Sigmoid colon (tissue), 7 donors: ENCODE results near the gene PIP5K1A. TPM values are rescaled to one million over a fixed set of nuclear protein-coding genes. Genes with fewer than 3 reads are reported as not detected.
"Not testable (repeated sequence)": the region's sequence is repeated elsewhere in the genome, so short reads cannot be mapped to it uniquely, and the experiment has no call there.

Experiments used
- DNase-seq: peaks from one replicate; pipeline ENCODE4 v3.0.0-alpha.2; 2019
- H3K27ac ChIP-seq, 4 donors: fragments of 200-600 bp; sonication (generic); one replicate each; pipeline ENCODE4 v1.5.1; 2016 to 2019; ENCODE audit warnings: mild to moderate bottlenecking in 1 of 4
- H3K27me3 ChIP-seq, 3 donors: fragments of 200-600 bp; sonication (generic); one replicate each; pipeline ENCODE4 v1.5.1; 2019; ENCODE audit warnings: mild to moderate bottlenecking in 1 of 3
- H3K36me3 ChIP-seq, 4 donors: fragments of 200-600 bp; sonication (generic); one replicate each; pipeline ENCODE4 v1.5.1; 2016 to 2019
- H3K4me1 ChIP-seq, 4 donors: fragments of 200-600 bp; sonication (generic); one replicate each; pipeline ENCODE4 v1.5.1; 2017 to 2019
- H3K4me3 ChIP-seq, 4 donors: fragments of 200-600 bp; sonication (generic); one replicate each; pipeline ENCODE4 v1.5.1; 2017 to 2019; ENCODE audit warnings: mild to moderate bottlenecking in 2 of 4, moderate library complexity in 1 of 4
- H3K9me3 ChIP-seq, 4 donors: fragments of 200-600 bp in 3 of 4; sonication (generic) in 3 of 4; one replicate each; pipeline versions ENCODE4 v1.5.1 to v1.6.1; 2013 to 2019
- CTCF ChIP-seq, 4 experiments: fragments of 450-650 bp in 3 of 4; fragments of 200-600 bp in 1 of 4; IDR thresholded peaks; one replicate each; pipeline ENCODE4 v1.5.1; 2016 to 2019; ENCODE audit warnings: antibody characterized with exemption in 4 of 4, mild to moderate bottlenecking in 3 of 4, moderate library complexity in 2 of 4
- EP300 ChIP-seq, 4 donors: sonication (generic); formaldehyde crosslinking; IDR thresholded peaks; one replicate each; pipeline ENCODE4 v1.6.1; 2017; ENCODE audit warnings: antibody characterized with exemption in 4 of 4
- POLR2A ChIP-seq, 2 donors: fragments of 450-650 bp; IDR thresholded peaks; one replicate each; pipeline ENCODE4 v1.6.1; 2016; ENCODE audit warnings: antibody characterized with exemption in 2 of 2, mild to moderate bottlenecking in 2 of 2, moderate library complexity in 2 of 2
- POLR2AphosphoS5 ChIP-seq, 4 donors: sonication (generic); formaldehyde crosslinking; IDR thresholded peaks; one replicate each; pipeline ENCODE4 v1.6.1; 2017; ENCODE audit warnings: antibody characterized with exemption in 4 of 4
- WGBS, 2 donors: extraction: QIAGEN DNeasy Blood & Tissue Kit; methylation state at CpG; one replicate each; pipeline ENCODE4 v1.1.7; 2013; 5-methylcytosine and 5-hydroxymethylcytosine counted together
- intact Hi-C: fragments of 100-400 bp; cut with DNase I; formaldehyde crosslinking; loops from one replicate; pipeline ENCODE4 v1.15.1; 2023
- polyA plus RNA-seq, 3 donors: library from polyadenylated mRNA; stranded (reverse); fragments of 200-250 nt; gene quantifications; one replicate each; pipeline ENCODE4 v1.2.3, GENCODE V29; 2013
- total RNA-seq, 4 donors: library from RNA; depleted of rRNA; stranded (reverse); fragments of >200 nt; gene quantifications; one replicate each; pipeline ENCODE4 v1.1.0, GENCODE V29; 2016
- donor health status: healthy with polysubstance abuse.
- donor health status: Bipolar disorder and iron deficiency.
- donor health status: healthy.

PIP5K1A gene
- total and polyA plus RNA-seq, 7 donors: 9.6 to 51.5 (median 33.2) TPM

GRCh38 chr1:151187205-151187604 lies 11.1 kb upstream of the PIP5K1A start:
- TF ChIP-seq POLR2A (IDR thresholded peaks at IDR 0.05) (no peak), EP300 (IDR thresholded peaks at IDR 0.05) (no peak), POLR2AphosphoS5 (IDR thresholded peaks at IDR 0.05) (no peak), CTCF (IDR thresholded peaks at IDR 0.05) (no peak)
- intact Hi-C loops: no loop called here
- Histone ChIP-seq H3K36me3 (peaks cover 9 to 36% (median 26%) of the 10 kb centered on the region in 4 donors), H3K4me1 (peaks cover 0 to 34% (median 31%) of the 10 kb centered on the region in 4 donors), H3K9me3 (no peaks in the 10 kb centered on the region), H3K27me3 (no peaks in the 10 kb centered on the region), H3K4me3 (no peak overlapping the region), H3K27ac (peak overlapping the region in 3 of 4 donors; percentile 27 to 93 (median 89))
- no peak for DNase-seq
- 25 to 65% methylated on average over 1 of the region's 1 CpG for WGBS, 2 donors

GRCh38 chr1:151188667-151189066 lies 9.7 kb upstream of the PIP5K1A start:
- WGBS, 2 donors: 55 to 75% methylated on average over 8 of the region's 8 CpGs
- H3K9me3 ChIP-seq, intact Hi-C loops, DNase-seq, H3K27me3 ChIP-seq: not testable (repeated sequence)
- peaks cover 1 to 21% (median 20%) of the 10 kb centered on the region in 4 donors for H3K36me3 ChIP-seq
- peak overlapping the region; percentile 69 to 91 (median 82) for H3K4me3 ChIP-seq
- peaks cover 0 to 34% (median 31%) of the 10 kb centered on the region in 4 donors for H3K4me1 ChIP-seq
- peak overlapping the region in 3 of 4 donors; percentile 87 to 93 (median 89) for H3K27ac ChIP-seq

GRCh38 chr1:151189637-151190445 lies 8.5 kb upstream of the PIP5K1A start, which contains the start of gene VPS72:
Gene VPS72, minus strand, starts transcription at chr1:151190197. Its CDS starts 76 bp downstream, at chr1:151190121.
- TF ChIP-seq EP300 (IDR thresholded peaks at IDR 0.05) (peak in 1 of 4 donors; percentile 69), POLR2A (IDR thresholded peaks at IDR 0.05) (peak; percentile 56 to 62), CTCF (IDR thresholded peaks at IDR 0.05) (peak in 2 of 4 experiments; percentile 24 to 61), POLR2AphosphoS5 (IDR thresholded peaks at IDR 0.05) (peak; percentile 78 to 86 (median 82))
- Histone ChIP-seq H3K4me3 (peak within 1 kb of the TSS; percentile 69 to 91 (median 82)), H3K9me3 (no peaks in the 10 kb centered on the region), H3K27ac (peak within 1 kb of the TSS; percentile 87 to 93 (median 88)), H3K4me1 (peaks cover 0 to 34% (median 31%) of the 10 kb centered on the region in 4 donors), H3K36me3 (peaks cover 0 to 10% (median 9%) of the 10 kb centered on the region in 4 donors), H3K27me3 (no peaks in the 10 kb centered on the region)
- peak; percentile 94 for DNase-seq
- 0 to 1% methylated on average over 42 of the region's 42 CpGs for WGBS, 2 donors
- intact Hi-C loops: loop anchor here (10.0 kb wide), 1 partner anchor 205 kb away; the partner anchor contains the start of gene PSMB4

- Histone ChIP-seq H3K36me3 (no peaks in the 10 kb centered on the region), H3K9me3 (no peaks in the 10 kb centered on the region), H3K4me3 (no peak overlapping the region), H3K27ac (no peak overlapping the region), H3K4me1 (peaks cover 0 to 34% (median 30%) of the 10 kb centered on the region in 4 donors), H3K27me3 (no peaks in the 10 kb centered on the region)
- no peak for TF ChIP-seq CTCF (IDR thresholded peaks at IDR 0.05)
- TF ChIP-seq EP300 (IDR thresholded peaks at IDR 0.05): no peak
- no peak for TF ChIP-seq POLR2A (IDR thresholded peaks at IDR 0.05)
- no peak for TF ChIP-seq POLR2AphosphoS5 (IDR thresholded peaks at IDR 0.05)
- DNase-seq: no peak
- 67 to 80% methylated on average over 7 of the region's 7 CpGs for WGBS, 2 donors
- intact Hi-C loops: loop anchor here (10.0 kb wide), 1 partner anchor 203 kb away; the partner anchor contains the start of gene PSMB4
Measured at GRCh38 chr1:151192047-151192446, 6.3 kb upstream of the PIP5K1A start.

- Histone ChIP-seq H3K4me3 (no peak overlapping the region), H3K27ac (no peak overlapping the region), H3K36me3 (no peaks in the 10 kb centered on the region), H3K9me3 (no peaks in the 10 kb centered on the region), H3K27me3 (no peaks in the 10 kb centered on the region), H3K4me1 (peaks cover 0 to 28% (median 23%) of the 10 kb centered on the region in 4 donors)
- no peak for DNase-seq
- intact Hi-C loops: loop anchor here (10.0 kb wide), 1 partner anchor 201 kb away; the partner anchor contains the start of gene PSMB4
- 31 to 74% methylated on average over 6 of the region's 6 CpGs for WGBS, 2 donors
- no peak for TF ChIP-seq EP300 (IDR thresholded peaks at IDR 0.05)
- no peak for TF ChIP-seq POLR2AphosphoS5 (IDR thresholded peaks at IDR 0.05)
- no peak for TF ChIP-seq POLR2A (IDR thresholded peaks at IDR 0.05)
- TF ChIP-seq CTCF (IDR thresholded peaks at IDR 0.05): no peak
Measured at GRCh38 chr1:151193304-151193703, 5.0 kb upstream of the PIP5K1A start.
